Neural cell (in vitro differentiated cells): ENCODE results near the gene CARD9.

ENCODE experiments used
- EZH2 ChIP-seq: fragments of 200-600, 300-800 bp; shearing (Covaris generic), sonication (generic); IDR thresholded peaks from 2 replicates; pipeline ENCODE4 v1.6.1; 2014; ENCODE audit warnings: antibody characterized with exemption, low read length, borderline replicate concordance, mild to moderate bottlenecking; ENCODE audit not compliant: insufficient read depth, poor library complexity, severe bottlenecking
- MXI1 ChIP-seq: fragments of 450-650 bp; conservative IDR thresholded peaks from 2 replicates; pipeline ENCODE4 v1.6.1; 2014; ENCODE audit warnings: antibody characterized with exemption, mild to moderate bottlenecking; ENCODE audit not compliant: poor library complexity, severe bottlenecking
- POLR2AphosphoS5 ChIP-seq: IDR thresholded peaks from 2 replicates; pipeline ENCODE4 v1.6.1; 2012
- SMC3 ChIP-seq: fragments of 450-650 bp; conservative IDR thresholded peaks from 2 replicates; pipeline ENCODE4 v1.6.1; 2014; ENCODE audit warnings: antibody characterized with exemption, mild to moderate bottlenecking, moderate library complexity; ENCODE audit not compliant: poor library complexity
- TF ChIP-seq, protein P1 (sequence below): fragments of 450-650 bp; IDR thresholded peaks from 2 replicates; pipeline ENCODE4 v1.5.1; 2014; ENCODE audit warnings: antibody characterized with exemption, mild to moderate bottlenecking, moderate library complexity; ENCODE audit not compliant: poor library complexity, severe bottlenecking

GRCh38 chr9:136339958-136340310, 33.5 kb downstream of the CARD9 start:
- TF ChIP-seq, protein P1, sequence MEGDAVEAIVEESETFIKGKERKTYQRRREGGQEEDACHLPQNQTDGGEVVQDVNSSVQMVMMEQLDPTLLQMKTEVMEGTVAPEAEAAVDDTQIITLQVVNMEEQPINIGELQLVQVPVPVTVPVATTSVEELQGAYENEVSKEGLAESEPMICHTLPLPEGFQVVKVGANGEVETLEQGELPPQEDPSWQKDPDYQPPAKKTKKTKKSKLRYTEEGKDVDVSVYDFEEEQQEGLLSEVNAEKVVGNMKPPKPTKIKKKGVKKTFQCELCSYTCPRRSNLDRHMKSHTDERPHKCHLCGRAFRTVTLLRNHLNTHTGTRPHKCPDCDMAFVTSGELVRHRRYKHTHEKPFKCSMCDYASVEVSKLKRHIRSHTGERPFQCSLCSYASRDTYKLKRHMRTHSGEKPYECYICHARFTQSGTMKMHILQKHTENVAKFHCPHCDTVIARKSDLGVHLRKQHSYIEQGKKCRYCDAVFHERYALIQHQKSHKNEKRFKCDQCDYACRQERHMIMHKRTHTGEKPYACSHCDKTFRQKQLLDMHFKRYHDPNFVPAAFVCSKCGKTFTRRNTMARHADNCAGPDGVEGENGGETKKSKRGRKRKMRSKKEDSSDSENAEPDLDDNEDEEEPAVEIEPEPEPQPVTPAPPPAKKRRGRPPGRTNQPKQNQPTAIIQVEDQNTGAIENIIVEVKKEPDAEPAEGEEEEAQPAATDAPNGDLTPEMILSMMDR, result no peak
- TF ChIP-seq MXI1, result no peak
- no peak for TF ChIP-seq SMC3
- TF ChIP-seq POLR2AphosphoS5, result no peak
- TF ChIP-seq EZH2, result no peak
